NCI-H524 (cell line): ENCODE results near the gene SGCE.

Experiments
- DNase-seq, 2 experiments: peaks; one replicate each; lab custom pipeline; 2025; lab: John Stamatoyannopoulos, UW

Gene SGCE

DNA sequence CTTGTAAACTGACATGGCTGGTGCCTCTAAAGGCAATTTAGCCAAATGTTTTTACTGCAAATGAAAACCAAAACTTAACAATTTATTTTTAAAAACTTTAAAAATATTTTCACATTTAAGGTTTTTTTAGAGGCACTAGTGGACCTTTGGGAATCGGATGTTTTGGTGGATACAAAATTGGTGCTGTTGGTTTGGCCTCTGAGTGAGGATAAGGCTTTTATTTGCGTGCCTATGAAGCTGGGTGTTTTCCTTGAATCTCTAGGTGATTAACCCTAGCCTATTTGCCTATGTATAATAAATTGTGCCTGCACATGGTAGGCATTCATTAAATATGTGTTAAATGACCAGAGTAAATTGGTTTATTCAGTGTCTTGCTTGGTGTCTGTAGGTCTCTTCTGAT lies 2.9 kb upstream of the SGCE start:
- peak in 1 of 2 experiments; percentile 45 for DNase-seq

DNA sequence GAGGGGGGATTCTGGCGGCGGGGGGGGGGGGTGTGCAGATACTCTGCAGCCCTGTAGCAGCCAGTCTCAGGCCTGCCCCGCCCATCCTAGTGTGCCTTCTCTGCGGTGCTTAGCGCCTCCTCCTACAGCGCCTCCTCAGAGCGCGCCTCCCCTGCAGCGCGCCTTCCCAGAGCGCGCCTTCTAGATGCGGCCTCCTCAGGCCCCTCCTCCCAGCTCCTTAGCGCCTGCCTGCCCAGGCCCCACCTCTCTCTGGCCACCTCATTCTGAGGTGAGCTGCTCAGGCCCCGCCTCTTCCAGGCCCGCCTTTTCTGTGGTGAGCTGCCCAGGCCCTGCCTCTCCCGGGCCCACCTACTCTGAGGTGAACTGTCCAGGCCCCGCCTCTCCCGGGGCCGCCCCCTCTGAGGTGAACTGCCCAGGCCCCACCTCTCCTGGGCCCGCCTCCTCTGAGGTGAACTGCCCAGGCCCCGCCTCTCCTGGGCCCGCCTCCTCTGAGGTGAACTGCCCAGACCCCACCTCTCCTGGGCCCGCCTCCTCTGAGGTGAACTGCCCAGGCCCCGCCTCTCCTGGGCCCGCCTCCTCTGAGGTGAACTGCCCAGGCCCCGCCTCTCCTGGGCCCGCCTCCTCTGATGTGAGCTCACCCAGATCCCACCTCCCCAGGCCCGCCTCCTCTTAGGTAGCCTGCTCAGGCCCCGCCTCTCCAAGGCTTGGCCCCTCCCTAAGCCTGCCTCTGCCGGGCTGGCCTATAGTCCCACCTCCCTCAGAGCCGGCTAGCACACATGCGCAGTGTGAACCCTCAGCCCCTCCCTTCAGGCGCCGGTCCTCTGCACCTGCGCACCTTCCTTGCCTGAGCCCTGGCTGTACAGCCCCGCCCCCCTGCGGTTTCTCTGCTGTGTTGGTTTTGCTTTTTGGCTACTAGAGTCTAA lies 2.1 kb upstream of the SGCE start:
- DNase-seq: peak; percentile 98

- DNase-seq: peak; percentile 30 to 75
These were observed 1.2 kb upstream of the SGCE start for GRCh38 chr7:94656925-94657731.

- no peak for DNase-seq
These were observed 658 bp upstream of the SGCE start for GRCh38 chr7:94656658-94656924.

DNA sequence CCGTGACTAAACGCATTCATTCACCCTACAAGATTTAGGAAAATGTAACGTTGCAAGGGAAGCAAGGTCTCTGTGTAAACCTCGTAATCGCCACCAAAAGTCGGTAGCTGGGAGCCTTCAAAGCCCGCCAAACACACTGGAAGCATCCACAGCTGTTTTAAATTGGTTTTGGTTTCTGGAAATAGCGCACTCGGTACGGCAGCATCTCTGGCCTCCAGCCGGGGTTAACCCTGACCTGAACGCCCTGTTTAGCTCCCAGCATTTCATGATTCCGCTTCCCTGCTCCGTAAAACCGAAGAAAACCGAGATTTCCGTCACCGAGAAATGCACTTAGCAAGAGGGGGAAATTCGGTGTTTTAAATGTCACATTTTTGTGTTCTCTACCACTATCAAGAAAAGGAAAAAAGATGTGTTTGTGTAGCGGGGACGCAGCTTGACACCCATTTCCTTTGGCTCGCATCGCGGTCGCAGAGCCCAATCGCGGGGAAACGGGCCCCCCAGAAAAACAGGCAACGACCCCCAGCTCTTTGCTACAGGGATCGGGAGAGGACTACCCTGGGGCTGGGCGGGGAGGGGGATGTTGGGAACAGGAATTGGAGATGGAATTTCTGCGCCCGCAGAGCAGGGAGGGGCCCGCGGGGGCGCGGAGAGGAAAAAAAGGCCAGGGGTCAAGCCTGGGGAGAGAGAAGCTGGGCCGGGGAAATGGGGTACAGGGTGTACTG lies 646 bp downstream of the SGCE start:
- peak; percentile 58 to 66 for DNase-seq

- no peak for DNase-seq
These were observed 1.2 kb downstream of the SGCE start for GRCh38 chr7:94654783-94655125.

DNA sequence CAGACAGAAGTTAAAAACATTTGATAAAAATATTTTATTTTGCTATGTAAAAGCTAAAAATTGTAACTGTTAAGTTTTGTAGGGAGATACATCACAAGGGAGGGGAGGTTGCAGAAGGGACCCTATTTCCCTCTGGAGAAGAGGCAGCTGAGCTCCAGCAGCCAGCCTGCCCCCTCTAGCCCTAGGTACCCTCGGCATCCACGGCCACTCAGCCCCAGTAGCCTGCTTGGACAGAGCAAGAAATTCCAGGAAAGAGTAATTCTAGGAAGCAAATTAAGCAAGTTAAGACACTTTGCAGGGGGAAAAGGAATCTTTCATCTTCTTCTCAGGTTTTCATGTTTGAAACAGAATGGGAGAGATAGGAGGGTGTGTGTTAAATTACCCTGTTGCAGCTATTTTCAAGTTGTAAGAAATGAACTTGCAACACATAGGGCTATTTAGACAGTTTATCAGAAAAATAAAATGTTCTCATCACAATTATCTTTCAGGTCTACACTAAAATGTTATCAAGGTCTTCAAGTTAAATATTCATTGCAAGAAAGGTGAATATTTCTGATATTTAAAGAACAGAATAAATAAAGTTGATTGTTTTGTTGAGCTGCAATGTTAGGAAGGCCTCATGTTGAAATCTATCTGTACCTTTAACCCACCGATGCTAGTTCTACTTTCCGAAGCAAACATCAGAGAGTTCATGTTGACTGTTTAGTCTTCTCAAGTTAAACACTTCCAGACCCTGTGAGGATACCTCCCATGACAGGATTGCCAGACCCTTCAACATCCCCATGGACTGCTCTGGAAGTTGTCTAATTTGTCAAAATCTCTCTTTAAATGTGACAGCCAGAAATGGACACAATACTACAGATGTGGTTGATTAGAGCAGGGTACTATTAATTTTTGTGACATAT lies 5.5 kb downstream of the SGCE start:
- DNase-seq: peak in 1 of 2 experiments; percentile 12

DNA sequence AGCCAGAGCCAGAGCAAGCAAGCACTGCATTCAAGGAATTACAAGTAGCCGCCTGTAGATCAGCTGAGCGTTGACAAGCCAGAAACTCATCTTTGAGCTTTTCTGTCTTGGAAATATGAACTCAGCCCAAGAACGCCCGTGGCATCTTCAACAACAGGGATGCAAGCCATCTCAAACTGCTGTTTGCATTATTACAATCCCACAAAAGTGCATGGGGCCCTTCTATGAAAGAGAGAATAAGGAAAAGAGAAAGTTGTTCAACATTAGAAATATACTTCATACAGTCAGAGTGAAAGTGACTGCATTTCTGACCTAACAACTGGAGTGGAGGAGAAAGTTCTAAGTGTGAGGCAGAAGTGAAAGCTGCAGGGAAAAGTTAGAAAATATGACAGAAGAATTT lies 6.5 kb downstream of the SGCE start:
- no peak for DNase-seq

GRCh38 chr7:94648731-94649130 lies 7.2 kb downstream of the SGCE start:
- no peak for DNase-seq

DNA sequence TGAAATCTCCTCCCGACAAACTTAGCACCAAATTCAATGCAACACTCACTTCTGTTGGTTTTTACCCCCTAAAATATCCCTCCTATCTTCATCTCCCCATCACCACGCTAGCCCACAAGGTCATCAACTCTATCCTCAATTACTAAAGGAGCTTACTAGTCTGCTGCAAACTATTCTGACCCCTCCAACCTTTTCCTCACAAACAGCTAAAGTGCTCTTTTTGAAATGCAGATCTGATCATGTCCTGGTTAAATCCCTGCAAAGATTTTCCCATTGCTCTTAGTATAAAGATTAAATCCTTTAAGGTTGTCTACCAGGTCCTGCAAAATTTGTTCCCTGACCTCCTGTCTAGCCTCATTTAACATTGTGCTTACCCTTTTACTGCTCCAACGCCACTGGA lies 8.6 kb downstream of the SGCE start:
- no peak for DNase-seq

DNA sequence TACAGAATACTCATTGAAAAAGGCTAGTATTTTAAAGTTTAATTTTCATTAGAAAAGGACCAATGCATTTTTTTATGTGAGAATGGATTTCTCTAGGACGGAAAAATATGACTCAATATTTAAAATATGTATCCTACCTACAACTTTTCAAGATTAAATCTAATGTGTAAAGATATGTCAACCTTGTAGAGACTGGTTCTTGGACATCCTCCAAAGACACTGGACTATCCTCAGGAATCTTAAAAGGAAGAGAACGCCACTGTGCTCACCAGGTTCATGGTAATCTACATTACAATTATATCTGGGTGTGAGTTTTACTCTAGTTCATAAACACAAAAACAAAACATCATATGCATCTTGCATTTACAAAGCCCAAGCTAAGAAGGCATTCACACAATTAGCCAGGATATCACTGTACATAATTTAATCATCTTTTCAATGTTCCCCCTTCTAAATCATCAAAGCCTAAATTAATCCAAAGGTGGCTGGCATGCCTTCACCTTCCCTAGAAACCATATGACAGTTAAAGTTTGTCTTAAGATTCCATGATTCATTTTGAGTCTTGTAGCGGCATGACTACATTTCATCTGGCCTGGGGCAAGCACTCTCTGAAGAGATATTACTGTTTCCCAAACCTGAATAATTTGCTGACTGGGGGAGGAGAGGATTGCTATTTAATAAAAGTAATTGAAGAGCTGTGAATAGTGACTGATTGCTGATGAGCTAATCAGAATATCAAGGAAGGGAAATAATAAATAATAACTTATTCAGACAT lies 12.0 kb downstream of the SGCE start:
- DNase-seq: no peak

DNA sequence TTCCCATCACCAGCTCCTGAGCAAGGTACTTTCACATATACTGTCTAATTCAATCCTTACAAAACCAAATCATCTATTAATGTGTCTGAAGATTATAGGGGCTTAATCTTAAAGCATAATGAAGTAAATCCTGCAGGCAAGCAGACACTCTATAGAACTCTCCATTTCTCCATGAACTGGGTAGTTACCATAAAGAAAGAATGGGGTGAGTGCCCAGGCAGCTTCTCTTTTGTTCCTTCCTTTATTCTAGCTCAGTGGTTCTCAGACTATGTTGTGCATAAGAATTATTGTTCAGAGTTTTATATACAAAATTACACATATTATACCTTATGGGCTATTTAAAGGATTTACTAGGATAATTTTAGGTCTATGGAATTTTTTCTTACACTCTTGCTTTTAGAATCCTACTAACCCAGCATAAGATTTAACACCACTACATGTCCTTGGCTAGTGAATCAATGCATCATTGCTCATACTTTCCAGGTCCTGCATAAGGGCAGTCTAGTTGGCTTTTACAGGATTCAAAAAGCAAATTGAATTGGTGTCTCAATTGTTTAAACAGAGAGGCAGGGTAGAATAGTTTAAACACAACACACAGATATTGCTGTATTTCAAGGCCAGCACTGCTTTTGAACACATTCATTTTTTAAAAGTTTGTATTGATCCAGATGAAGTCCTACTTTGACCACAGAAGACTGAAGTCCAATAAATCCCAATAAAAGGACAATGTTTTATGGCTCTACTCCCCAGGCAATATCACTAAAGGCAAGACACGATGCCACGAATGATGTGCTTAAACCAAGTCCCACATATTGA lies 12.9 kb downstream of the SGCE start:
- DNase-seq: no peak

DNA sequence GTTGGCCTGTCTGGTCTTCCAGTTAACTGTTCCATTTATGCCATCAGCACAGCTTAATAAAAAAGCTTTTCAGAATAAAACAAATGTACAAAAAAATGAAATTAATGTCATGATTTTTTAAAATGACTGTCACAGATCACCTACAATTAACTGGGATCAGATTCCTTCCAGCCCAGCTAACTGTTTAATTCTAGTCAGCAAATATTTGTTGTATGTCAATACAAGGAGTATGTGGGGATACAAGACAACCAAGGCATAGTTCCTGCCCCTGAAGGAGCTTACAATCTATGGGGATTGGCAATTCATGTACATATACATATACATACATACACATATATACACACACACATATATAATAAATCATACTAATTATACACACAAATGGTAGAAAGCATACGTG lies 16.5 kb downstream of the SGCE start:
- no peak for DNase-seq

DNA sequence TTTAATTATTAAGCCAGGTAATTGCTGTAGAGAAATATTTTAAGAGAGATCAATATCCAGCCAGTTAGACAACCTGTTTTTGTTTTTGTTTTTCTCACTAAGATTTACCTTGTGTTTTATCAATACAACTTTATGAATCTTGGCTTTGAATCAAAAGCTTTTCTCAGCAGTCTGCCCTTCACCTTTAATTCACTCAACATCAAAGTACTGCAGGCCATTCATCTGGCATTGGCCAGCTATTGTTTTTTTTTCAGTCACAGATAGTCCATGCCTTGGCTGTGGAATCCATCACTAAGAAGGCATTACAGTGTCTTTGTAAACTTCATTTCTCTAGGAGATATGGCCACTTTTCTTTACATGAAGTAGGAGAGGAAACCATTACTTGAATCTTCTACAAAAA lies 20.2 kb downstream of the SGCE start:
- no peak for DNase-seq

- DNase-seq: no peak
These were observed 21.4 kb downstream of the SGCE start for GRCh38 chr7:94634502-94634901.

- peak in 1 of 2 experiments; percentile 2 for DNase-seq
These were observed 22.2 kb downstream of the SGCE start for GRCh38 chr7:94633687-94634086.

DNA sequence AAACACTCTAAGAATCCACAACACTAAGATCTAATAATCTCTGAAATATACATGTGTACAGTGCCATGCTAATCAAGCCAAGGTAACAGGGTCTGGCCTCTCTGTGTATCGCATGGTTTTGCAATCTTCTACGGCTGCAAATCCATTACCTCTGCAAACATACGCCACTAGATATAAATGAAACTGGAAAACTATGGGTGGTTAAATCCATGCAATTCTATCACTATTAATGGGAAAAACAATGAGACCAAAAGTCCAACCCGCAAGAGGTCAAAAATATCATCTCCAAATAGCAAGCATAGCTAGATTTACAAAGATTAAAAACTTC lies 23.0 kb downstream of the SGCE start:
- no peak for DNase-seq

DNA sequence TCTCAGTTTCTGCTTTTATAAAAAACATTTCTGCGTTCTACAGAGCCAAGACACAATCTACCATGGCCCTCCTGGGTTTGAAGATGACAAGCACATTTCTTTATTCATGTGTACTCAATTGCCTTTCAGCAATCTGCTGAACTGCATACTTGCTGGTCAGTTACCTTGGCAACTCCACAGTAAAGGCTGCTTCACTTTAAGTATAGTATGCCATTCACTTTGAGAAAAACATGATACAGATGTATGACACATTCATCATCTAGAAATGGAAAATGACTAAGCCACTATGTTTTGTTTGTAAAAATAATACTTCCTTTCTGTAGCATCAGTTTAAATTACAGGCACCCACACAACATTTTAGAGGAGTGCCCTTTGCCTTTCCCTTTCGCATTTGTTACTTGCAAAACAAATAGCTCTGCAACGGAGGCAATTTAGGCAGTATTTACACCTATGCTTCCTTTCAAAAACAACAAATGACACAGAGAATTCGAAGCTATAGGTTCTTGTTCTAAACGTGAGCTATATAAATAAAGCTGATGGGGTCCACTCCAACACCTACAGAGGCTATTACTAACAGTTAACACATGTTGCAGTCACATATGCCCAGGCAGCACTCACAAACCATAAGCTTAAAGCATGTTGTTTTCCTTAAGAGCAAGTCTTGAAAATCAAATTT lies 23.5 kb downstream of the SGCE start:
- DNase-seq: peak in 1 of 2 experiments; percentile 29

DNA sequence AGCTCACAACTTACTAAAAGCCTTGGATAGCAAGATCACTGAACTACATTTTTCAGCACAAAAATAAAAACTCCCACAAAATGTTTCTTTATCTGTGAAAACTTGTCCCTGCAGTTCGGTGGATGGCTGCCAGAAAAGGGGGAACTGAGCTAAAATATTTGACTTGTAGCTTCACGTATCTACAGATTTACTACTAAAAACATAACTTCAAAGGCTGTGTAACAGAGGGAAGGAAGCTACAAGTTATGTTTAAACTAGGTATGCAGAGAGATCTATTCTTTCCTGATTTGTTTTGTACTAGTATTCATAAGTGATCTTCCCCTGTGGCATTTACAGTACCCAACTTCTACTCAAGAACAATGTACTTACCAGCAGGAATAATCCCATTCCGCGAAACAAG lies 25.1 kb downstream of the SGCE start:
- no peak for DNase-seq

DNA sequence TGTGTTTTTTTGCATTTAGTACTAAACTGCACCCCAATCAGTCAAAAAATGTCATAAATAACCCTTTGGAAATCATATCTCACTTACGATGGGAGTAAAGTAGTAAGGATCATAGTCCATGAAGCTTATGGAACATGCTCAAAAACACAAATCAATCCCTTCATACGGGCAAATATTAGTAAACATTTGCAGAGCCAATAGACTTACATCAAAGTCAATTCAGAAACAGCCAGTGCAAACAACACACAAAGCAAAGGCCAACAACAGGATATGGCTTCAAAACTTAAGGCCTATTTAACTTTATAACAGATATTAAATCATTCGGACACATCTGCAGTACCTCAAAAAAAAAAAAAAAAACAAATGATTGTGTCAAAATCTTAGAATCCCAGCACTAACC lies 32.1 kb downstream of the SGCE start:
- DNase-seq: no peak
